Medulla oblongata (tissue), 1 donor: ENCODE measurements around the gene TMEM267.
"Not testable (repeated sequence)": the region's sequence is repeated elsewhere in the genome, so short reads cannot be mapped to it uniquely, and the experiment has no call there.

ENCODE experiments used
- DNase-seq: peaks from one replicate; pipeline ENCODE4 v3.0.0-alpha.2; 2015; ENCODE audit errors: extremely low spot score

The TMEM267 gene

GRCh38 chr5:43409809-43410271 lies 73.8 kb downstream of the TMEM267 start:
- no peak for DNase-seq

DNA sequence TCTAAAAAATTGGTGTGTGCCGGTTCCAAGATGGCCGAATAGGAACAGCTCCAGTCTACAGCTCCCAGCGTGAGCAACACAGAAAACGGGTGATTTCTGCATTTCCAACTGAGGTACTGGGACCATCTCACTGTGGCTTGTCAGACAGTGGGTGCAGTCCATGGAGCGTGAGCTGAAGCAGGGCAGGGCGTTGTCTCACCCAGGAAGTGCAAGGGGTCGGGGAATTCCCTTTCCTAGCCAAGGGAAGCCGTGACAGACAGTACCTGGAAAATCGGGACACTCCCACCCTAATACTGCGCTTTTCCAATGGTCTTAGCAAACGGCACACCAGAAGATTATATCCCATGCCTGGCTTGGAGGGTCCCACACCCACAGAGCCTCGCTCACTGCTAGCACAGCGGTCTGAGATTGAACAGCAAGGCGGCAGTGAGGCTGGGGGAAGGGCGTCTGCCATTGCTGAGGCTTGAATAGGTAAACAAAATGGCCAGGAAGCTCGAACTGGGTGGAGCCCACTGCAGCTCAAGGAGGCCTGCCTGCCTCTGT lies 81.1 kb downstream of the TMEM267 start:
- not testable (repeated sequence) for DNase-seq

- no peak for DNase-seq
Observed at GRCh38 chr5:43401827-43402226, 81.8 kb downstream of the TMEM267 start.

GRCh38 chr5:43400082-43400481 lies 83.6 kb downstream of the TMEM267 start:
- DNase-seq: no peak

DNA sequence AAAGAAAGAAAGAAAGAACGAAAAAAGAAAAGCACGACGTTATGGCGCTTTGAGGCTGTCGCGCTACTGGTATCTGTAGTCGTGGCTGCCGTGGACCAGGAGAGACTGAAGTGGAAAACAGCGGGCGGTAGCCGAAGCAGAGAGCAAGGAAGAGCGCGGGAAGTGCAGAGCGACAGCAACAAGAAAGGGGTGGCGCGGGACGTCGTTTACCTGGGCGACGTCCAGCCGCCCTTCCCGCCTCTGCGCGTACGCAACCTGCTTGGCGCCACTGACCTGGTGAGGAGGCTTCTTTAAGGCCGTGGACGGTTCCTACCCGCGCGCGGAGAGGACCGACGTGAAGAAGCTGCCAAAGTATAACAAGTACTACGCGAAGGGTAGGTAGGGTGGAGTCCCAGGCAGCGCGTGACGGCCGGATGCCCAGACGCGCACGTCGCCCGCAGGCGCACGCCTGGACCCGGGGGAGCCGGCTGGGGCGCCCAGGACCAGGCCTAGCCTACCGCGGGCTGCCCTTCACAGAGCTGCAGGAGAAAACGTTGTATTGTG lies 86.8 kb downstream of the TMEM267 start:
- DNase-seq: no peak
